SU-DHL-6 (cell line): ENCODE measurements around the gene C12orf60.

ENCODE experiments used
- H2AFZ ChIP-seq: fragments of 200-600 bp; sonication (generic); 2 replicates; pipeline ENCODE4 v1.6.1; 2014; ENCODE audit warnings: low read depth, mild to moderate bottlenecking, moderate library complexity, mixed read lengths, antibody characterized with exemption, low read length; ENCODE audit not compliant: severe bottlenecking
- H3F3A ChIP-seq: fragments of 200-600 bp; shearing (Covaris generic); 2 replicates; pipeline ENCODE4 v1.6.0; 2016; ENCODE audit warnings: antibody characterized with exemption, mild to moderate bottlenecking; ENCODE audit not compliant: insufficient read depth
- H3K27ac ChIP-seq: fragments of 200-600 bp; sonication (generic); 2 replicates; pipeline ENCODE4 v1.5.1; 2016; ENCODE audit warnings: low read depth, mild to moderate bottlenecking, low read length, moderate library complexity, mixed read lengths
- H3K27me3 ChIP-seq: fragments of 200-600 bp; sonication (generic), shearing (Covaris generic); 2 replicates; pipeline ENCODE4 v1.6.0; 2014; ENCODE audit warnings: mild to moderate bottlenecking, low read length
- H3K36me3 ChIP-seq: fragments of 200-600 bp; sonication (generic); 2 replicates; pipeline ENCODE4 v1.6.1; 2014; ENCODE audit warnings: mild to moderate bottlenecking, low read length, mixed read lengths
- H3K4me2 ChIP-seq: fragments of 300-600, 200-600 bp; shearing (Covaris generic), sonication (generic); 2 replicates; pipeline ENCODE4 v1.6.0; 2014; ENCODE audit warnings: low read length, low read depth, mild to moderate bottlenecking; ENCODE audit not compliant: poor library complexity, severe bottlenecking
- H3K4me3 ChIP-seq: fragments of 200-600 bp; sonication (generic); 2 replicates; pipeline ENCODE4 v1.5.1; 2014; ENCODE audit warnings: antibody characterized with exemption, low read length, mild to moderate bottlenecking, mixed read lengths; ENCODE audit not compliant: insufficient read depth, poor library complexity, severe bottlenecking
- H3K79me2 ChIP-seq: fragments of 200-600 bp; sonication (generic); 2 replicates; pipeline ENCODE4 v1.6.1; 2014; ENCODE audit warnings: mild to moderate bottlenecking, low read length, moderate library complexity; ENCODE audit not compliant: insufficient read depth
- H3K9ac ChIP-seq: fragments of 200-600 bp; sonication (generic); 2 replicates; pipeline ENCODE4 v1.7.0; 2014; ENCODE audit warnings: mild to moderate bottlenecking, low read length
- H3K9me2 ChIP-seq: fragments of 200-600 bp; sonication (generic); replicated peaks from 2 replicates; pipeline ENCODE4 v1.6.1; 2014; ENCODE audit warnings: low read length; ENCODE audit not compliant: insufficient read depth
- H3K9me3 ChIP-seq: fragments of 200-600 bp; sonication (generic); 2 replicates; pipeline ENCODE4 v1.6.1; 2014; ENCODE audit warnings: low read length, mixed read lengths; ENCODE audit not compliant: insufficient read depth
- H4K20me1 ChIP-seq: fragments of 200-600 bp; sonication (generic); 2 replicates; pipeline ENCODE4 v1.6.1; 2014; ENCODE audit warnings: low read depth, mild to moderate bottlenecking, antibody characterized with exemption, low read length, moderate library complexity, mixed read lengths
- EZH2phosphoT487 ChIP-seq: fragments of 200-600 bp; sonication (generic), shearing (Covaris generic); conservative IDR thresholded peaks from 2 replicates; pipeline ENCODE4 v1.6.1; 2018; ENCODE audit warnings: mild to moderate bottlenecking, antibody characterized with exemption, low read length, moderate library complexity, mixed read lengths
- TF ChIP-seq, protein P1 (sequence below): fragments of 200-600 bp; sonication (generic); IDR thresholded peaks from one replicate; pipeline ENCODE4 v1.5.1; 2017; ENCODE audit warnings: antibody characterized with exemption, mild to moderate bottlenecking, low read length, moderate library complexity; ENCODE audit not compliant: insufficient read depth, poor library complexity, severe bottlenecking

The C12orf60 gene

DNA sequence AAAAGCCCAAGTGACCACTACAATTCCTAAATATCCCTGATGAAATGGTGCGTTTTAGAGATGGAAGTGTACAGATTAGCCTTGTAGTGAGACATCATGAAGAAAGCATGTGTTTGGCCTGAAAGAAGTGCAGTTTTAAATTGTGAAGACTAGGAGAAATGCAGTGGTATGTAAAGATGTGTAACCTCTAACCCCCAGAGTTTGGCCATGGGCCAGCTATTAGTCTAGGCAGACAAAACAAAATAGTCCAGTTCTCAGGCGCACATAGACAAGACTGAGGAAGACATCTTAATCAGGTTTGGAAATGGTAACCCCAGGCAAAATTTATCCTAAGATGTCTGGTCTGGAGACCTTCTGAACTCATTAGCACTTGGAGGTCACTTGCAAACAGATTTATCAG is 23.6 kb upstream of the C12orf60 start:
- peaks cover 7% of the 10 kb centered on the region for H3K36me3 ChIP-seq
- H2AFZ ChIP-seq, result no peak overlapping the region
- TF ChIP-seq, protein P1, sequence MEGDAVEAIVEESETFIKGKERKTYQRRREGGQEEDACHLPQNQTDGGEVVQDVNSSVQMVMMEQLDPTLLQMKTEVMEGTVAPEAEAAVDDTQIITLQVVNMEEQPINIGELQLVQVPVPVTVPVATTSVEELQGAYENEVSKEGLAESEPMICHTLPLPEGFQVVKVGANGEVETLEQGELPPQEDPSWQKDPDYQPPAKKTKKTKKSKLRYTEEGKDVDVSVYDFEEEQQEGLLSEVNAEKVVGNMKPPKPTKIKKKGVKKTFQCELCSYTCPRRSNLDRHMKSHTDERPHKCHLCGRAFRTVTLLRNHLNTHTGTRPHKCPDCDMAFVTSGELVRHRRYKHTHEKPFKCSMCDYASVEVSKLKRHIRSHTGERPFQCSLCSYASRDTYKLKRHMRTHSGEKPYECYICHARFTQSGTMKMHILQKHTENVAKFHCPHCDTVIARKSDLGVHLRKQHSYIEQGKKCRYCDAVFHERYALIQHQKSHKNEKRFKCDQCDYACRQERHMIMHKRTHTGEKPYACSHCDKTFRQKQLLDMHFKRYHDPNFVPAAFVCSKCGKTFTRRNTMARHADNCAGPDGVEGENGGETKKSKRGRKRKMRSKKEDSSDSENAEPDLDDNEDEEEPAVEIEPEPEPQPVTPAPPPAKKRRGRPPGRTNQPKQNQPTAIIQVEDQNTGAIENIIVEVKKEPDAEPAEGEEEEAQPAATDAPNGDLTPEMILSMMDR, result no peak
- TF ChIP-seq EZH2phosphoT487, result no peak

DNA sequence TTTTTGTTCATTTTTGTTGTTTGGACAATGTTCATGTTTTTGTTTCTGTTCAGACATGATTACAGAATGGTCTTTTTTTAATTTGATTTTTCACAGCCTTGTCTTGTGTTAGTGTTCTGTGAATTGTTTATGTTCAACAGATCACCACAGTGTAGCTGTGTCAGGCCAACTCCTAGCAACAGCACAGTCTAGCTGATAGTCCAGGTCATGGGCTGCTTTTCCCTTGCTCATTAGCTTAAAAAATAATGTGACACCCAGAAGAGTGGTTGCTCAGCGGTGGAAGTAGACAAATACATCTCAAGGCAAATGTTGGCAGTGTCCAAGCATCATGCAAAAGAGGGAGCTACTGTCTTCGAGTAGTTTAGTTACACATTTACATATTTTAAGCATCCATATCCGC is 22.6 kb upstream of the C12orf60 start:
- TF ChIP-seq, protein P1, result no peak
- TF ChIP-seq EZH2phosphoT487, result no peak
- H3K27me3 ChIP-seq, result no peaks in the 10 kb centered on the region
- no peaks in the 10 kb centered on the region for H3K9me2 ChIP-seq
- peaks cover 9% of the 10 kb centered on the region for H3K36me3 ChIP-seq
- no peaks in the 10 kb centered on the region for H4K20me1 ChIP-seq
- no peaks in the 10 kb centered on the region for H3K9me3 ChIP-seq
- no peak overlapping the region for H3K9ac ChIP-seq
- H3K79me2 ChIP-seq, result no peaks in the 10 kb centered on the region
- H3F3A ChIP-seq, result peaks cover 9% of the 10 kb centered on the region; the same call in 1 of the 2 replicates
- H2AFZ ChIP-seq, result no peak overlapping the region
- no peak overlapping the region for H3K4me2 ChIP-seq
- H3K4me3 ChIP-seq, result no peak overlapping the region
- no peak overlapping the region for H3K27ac ChIP-seq

More for the DNA sequence above, 23.6 kb upstream of the C12orf60 start:
- H3K4me3 ChIP-seq, result no peak overlapping the region
- H3K4me2 ChIP-seq, result no peak overlapping the region
- H3K9me3 ChIP-seq, result no peaks in the 10 kb centered on the region
- H3K79me2 ChIP-seq, result no peaks in the 10 kb centered on the region
- no peaks in the 10 kb centered on the region for H4K20me1 ChIP-seq
- H3K27me3 ChIP-seq, result no peaks in the 10 kb centered on the region
- no peak overlapping the region for H3K27ac ChIP-seq
- H3F3A ChIP-seq, result peaks cover 17% of the 10 kb centered on the region
- no peak overlapping the region for H3K9ac ChIP-seq
- H3K9me2 ChIP-seq, result no peaks in the 10 kb centered on the region

DNA sequence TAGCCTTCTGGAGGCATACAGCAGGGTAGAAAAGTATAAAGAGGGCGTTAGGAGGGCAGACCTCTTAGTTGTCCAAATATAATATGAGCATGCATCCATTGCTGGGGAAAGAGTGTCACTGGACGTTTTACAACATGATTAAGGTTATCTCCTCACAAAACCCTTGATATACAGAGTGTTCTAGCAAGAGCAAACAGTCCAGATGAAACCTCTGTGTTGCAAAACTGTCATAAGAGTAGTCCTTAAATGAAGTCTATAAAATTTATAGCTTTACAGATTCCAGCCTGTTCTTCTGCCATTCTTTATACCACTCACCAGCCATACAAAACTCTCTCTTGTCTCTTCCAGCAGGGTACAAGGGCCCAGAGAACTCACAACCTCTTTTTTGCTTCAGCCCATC is 21.9 kb upstream of the C12orf60 start:
- H3K9ac ChIP-seq, result no peak overlapping the region

More for the DNA sequence above, 21.9 kb upstream of the C12orf60 start:
- no peak for TF ChIP-seq EZH2phosphoT487
- TF ChIP-seq, protein P1, result no peak
- no peak overlapping the region for H3K27ac ChIP-seq
- no peaks in the 10 kb centered on the region for H3K27me3 ChIP-seq
- H3K9me2 ChIP-seq, result no peaks in the 10 kb centered on the region
- H3K4me3 ChIP-seq, result no peak overlapping the region
- peaks cover 9% of the 10 kb centered on the region; the same call in 1 of the 2 replicates for H3F3A ChIP-seq
- H2AFZ ChIP-seq, result no peak overlapping the region
- peaks cover 16% of the 10 kb centered on the region for H3K36me3 ChIP-seq
- no peaks in the 10 kb centered on the region for H3K9me3 ChIP-seq
- H4K20me1 ChIP-seq, result no peaks in the 10 kb centered on the region
- no peaks in the 10 kb centered on the region for H3K79me2 ChIP-seq
- H3K4me2 ChIP-seq, result no peak overlapping the region
